ENCODE results near the gene UBP1.

DNA sequence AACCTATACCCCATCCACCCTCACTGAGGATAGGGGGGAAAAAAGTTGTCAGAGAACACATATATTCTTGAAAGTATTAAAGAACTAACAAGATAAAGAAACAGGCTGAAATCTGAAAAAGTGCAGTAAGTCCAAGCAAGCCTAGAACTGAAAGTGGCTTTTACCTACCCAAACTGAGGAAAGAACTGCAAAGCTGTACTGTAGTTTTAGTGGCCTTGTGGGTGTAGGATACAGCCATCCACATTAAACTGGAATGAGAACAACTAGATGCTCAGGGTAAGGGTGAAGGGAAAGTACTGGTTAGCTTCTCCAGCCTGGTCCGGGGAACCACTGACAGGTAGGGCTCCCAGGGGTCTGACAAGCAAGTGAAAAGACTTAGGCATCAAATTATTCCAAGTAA, 10.1 kb downstream of the UBP1 start:
- TF ChIP-seq CTCF (IDR thresholded peaks at IDR 0.05) (no peak), POLR2A (IDR thresholded peaks at IDR 0.05) (no peak), EP300 (IDR thresholded peaks at IDR 0.05) (no peak), POLR2AphosphoS5 (IDR thresholded peaks at IDR 0.05) (no peak)
